Iris pigment epithelial cell (primary cell): ENCODE results near the gene ALDH18A1.
A peak's percentile ranks its signal among the peaks of the same experiment; 100 is the strongest.
"Not testable (repeated sequence)": the region's sequence is repeated elsewhere in the genome, so short reads cannot be mapped to it uniquely, and the experiment has no call there.

Experiments
- DNase-seq: peaks from one replicate; pipeline ENCODE4 v3.0.0-alpha.2; 2011; ENCODE audit warnings: low read depth

Gene ALDH18A1

GRCh38 chr10:95648138-95648537 is 8.4 kb downstream of the ALDH18A1 start:
- DNase-seq = no peak

GRCh38 chr10:95646160-95646559 is 10.4 kb downstream of the ALDH18A1 start:
- no peak for DNase-seq

GRCh38 chr10:95644901-95645300 is 11.6 kb downstream of the ALDH18A1 start:
- DNase-seq = no peak

GRCh38 chr10:95640891-95641315 is 15.6 kb downstream of the ALDH18A1 start:
- no peak for DNase-seq

GRCh38 chr10:95637911-95638310 is 18.6 kb downstream of the ALDH18A1 start:
- DNase-seq = no peak

- no peak for DNase-seq
Observed at GRCh38 chr10:95637140-95637539, 19.4 kb downstream of the ALDH18A1 start.

- DNase-seq = no peak
Observed at GRCh38 chr10:95635319-95635733, 21.2 kb downstream of the ALDH18A1 start.

GRCh38 chr10:95628786-95629185 is 27.7 kb downstream of the ALDH18A1 start:
- DNase-seq = peak; percentile 9

- no peak for DNase-seq
Observed at GRCh38 chr10:95626500-95626899, 30.0 kb downstream of the ALDH18A1 start.

- not testable (repeated sequence) for DNase-seq
Observed at GRCh38 chr10:95620415-95620814, 36.1 kb downstream of the ALDH18A1 start.

GRCh38 chr10:95618101-95618500 is 38.4 kb downstream of the ALDH18A1 start:
- no peak for DNase-seq

- no peak for DNase-seq
Observed at GRCh38 chr10:95616446-95616845, 40.1 kb downstream of the ALDH18A1 start.

- DNase-seq = no peak
Observed at GRCh38 chr10:95613330-95613729, 43.2 kb downstream of the ALDH18A1 start.

- no peak for DNase-seq
Observed at GRCh38 chr10:95610727-95611126, 45.8 kb downstream of the ALDH18A1 start.

GRCh38 chr10:95606922-95607321 is 49.6 kb downstream of the ALDH18A1 start:
- DNase-seq = peak; percentile 35

- DNase-seq = no peak
Observed at GRCh38 chr10:95605163-95605562, 51.3 kb downstream of the ALDH18A1 start.

- DNase-seq = no peak
Observed at GRCh38 chr10:95604630-95605029, 51.9 kb downstream of the ALDH18A1 start.

- DNase-seq = no peak
Observed at GRCh38 chr10:95602382-95602781, 54.1 kb downstream of the ALDH18A1 start.

- peak; percentile 86 for DNase-seq
Observed at GRCh38 chr10:95601116-95601719, 55.3 kb downstream of the ALDH18A1 start.

GRCh38 chr10:95600158-95600557 is 56.4 kb downstream of the ALDH18A1 start:
- DNase-seq = no peak

GRCh38 chr10:95597788-95598187 is 58.7 kb downstream of the ALDH18A1 start:
- DNase-seq = no peak

- DNase-seq = no peak
Observed at GRCh38 chr10:95588025-95588424, 68.5 kb downstream of the ALDH18A1 start.

GRCh38 chr10:95579835-95580535 is 76.5 kb downstream of the ALDH18A1 start:
- DNase-seq = no peak

GRCh38 chr10:95579292-95579691 is 77.2 kb downstream of the ALDH18A1 start:
- DNase-seq = no peak
